HG02678 (cell line): Measurements from ENCODE around the gene PIGS.

Experiments
- ATAC-seq: cut with Tn5 transposase; IDR thresholded peaks from one replicate; pipeline ENCODE4 v1.9.1; 2021; ENCODE audit warnings: mild to moderate bottlenecking, moderate library complexity; ENCODE audit not compliant: unreplicated experiment

The PIGS gene

GRCh38 chr17:28551421-28552175, 19.7 kb downstream of the PIGS start:
- no peak for ATAC-seq

- no peak for ATAC-seq
Measured at GRCh38 chr17:28550858-28551257, 20.5 kb downstream of the PIGS start.

GRCh38 chr17:28549236-28550132, 21.8 kb downstream of the PIGS start:
- ATAC-seq = peak; percentile 46

- no peak for ATAC-seq
Measured at GRCh38 chr17:28548417-28549130, 22.8 kb downstream of the PIGS start.

GRCh38 chr17:28547623-28548416, 23.5 kb downstream of the PIGS start:
- no peak for ATAC-seq

GRCh38 chr17:28547096-28547622, 24.2 kb downstream of the PIGS start:
- ATAC-seq = no peak

GRCh38 chr17:28545787-28546415, 25.4 kb downstream of the PIGS start:
- ATAC-seq = no peak

- ATAC-seq = no peak
Measured at GRCh38 chr17:28545141-28545503, 26.2 kb downstream of the PIGS start.

- no peak for ATAC-seq
Measured at GRCh38 chr17:28544402-28545140, 26.8 kb downstream of the PIGS start.

- ATAC-seq = no peak
Measured at GRCh38 chr17:28541439-28541838, 29.9 kb downstream of the PIGS start.

GRCh38 chr17:28540231-28540630, 31.1 kb downstream of the PIGS start:
- ATAC-seq = no peak

GRCh38 chr17:28538296-28538895, 32.9 kb downstream of the PIGS start:
- no peak for ATAC-seq

- ATAC-seq = no peak
Measured at GRCh38 chr17:28537219-28537610, 34.1 kb downstream of the PIGS start.

- ATAC-seq = no peak
Measured at GRCh38 chr17:28536532-28537218, 34.6 kb downstream of the PIGS start.

- ATAC-seq = no peak
Measured at GRCh38 chr17:28534740-28535375, 36.5 kb downstream of the PIGS start.

GRCh38 chr17:28533091-28533807, 38.1 kb downstream of the PIGS start:
- ATAC-seq = no peak
